Dermis blood vessel endothelial cell (primary cell): ENCODE data around the gene TMEM97. TPM values are rescaled to one million over a fixed set of nuclear protein-coding genes. Genes with fewer than 3 reads are reported as not detected.

Experiments
- DNase-seq: peaks from one replicate; pipeline ENCODE4 v3.0.0; 2010
- total RNA-seq: library from RNA; depleted of rRNA; stranded (reverse); fragments of >200 nt; gene quantifications from 2 replicates; pipeline ENCODE4 v1.2.3, GENCODE V29; 2014

Gene TMEM97
- total RNA-seq, 1 donor from 2014 or later, result 9.0 TPM

GRCh38 chr17:28317099-28317965 lies 1.7 kb upstream of the TMEM97 start:
- no peak for DNase-seq

DNA sequence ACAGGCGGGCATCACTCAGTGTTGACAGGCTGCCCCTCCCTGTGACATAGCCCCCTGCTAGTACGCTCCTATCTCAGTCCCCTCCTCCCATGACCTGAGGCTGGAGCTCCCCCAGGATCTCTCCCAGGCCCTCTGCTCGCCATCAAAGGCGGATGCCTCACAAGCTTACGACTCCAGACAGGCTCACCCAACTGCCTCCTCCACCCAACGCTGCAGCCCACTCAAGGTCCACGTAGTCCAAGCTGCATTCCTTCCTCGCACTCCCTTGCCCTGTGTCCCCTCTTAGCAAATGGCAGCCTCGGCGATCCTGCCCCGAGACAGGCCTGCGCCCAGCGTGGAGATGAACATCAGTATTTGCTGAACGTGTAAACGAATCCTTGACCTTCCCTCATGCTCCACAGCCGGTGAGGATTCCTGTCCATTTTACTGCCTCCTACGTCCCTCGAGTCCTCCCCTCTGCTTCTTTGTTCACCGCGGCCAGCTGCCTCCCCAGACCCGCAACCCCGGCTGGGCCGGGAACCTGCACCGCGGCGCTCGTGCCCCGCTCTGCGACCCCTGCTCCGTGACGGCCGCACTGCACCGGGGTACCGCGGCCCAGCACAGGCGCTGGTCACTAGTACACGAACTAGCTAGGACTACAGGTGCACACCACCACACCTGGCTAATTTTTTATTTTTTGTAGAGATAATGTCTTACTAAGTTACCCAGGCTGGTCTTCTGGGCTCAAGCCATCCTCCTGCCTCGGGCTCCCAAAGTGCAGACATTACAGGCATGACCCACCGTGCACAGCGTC lies 838 bp upstream of the TMEM97 start:
- no peak for DNase-seq

- no peak for DNase-seq
Observed at GRCh38 chr17:28319598-28319935, 567 bp downstream of the TMEM97 start.

- no peak for DNase-seq
Observed at GRCh38 chr17:28320215-28321061, 1.4 kb downstream of the TMEM97 start.

- DNase-seq, result no peak
Observed at GRCh38 chr17:28324267-28324745, 5.3 kb downstream of the TMEM97 start.

GRCh38 chr17:28324781-28325180 lies 5.8 kb downstream of the TMEM97 start:
- no peak for DNase-seq

DNA sequence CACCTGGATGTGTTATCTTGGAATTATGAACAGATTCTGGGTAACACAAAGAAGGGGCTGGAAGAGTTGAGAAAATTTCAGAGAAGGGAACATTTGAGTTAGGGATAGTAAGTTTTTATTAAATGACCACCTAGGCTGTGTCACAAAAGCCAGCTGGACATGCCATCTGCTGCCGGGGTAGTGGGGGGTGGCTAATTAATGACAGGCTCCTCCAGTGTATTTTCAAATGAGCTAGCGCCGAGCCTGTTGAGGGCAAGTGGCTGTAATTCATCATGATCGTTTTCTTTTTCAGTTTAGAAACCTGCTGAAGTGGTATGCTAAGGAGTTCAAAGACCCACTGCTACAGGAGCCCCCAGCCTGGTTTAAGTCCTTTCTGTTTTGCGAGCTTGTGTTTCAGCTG lies 6.2 kb downstream of the TMEM97 start:
- no peak for DNase-seq

DNA sequence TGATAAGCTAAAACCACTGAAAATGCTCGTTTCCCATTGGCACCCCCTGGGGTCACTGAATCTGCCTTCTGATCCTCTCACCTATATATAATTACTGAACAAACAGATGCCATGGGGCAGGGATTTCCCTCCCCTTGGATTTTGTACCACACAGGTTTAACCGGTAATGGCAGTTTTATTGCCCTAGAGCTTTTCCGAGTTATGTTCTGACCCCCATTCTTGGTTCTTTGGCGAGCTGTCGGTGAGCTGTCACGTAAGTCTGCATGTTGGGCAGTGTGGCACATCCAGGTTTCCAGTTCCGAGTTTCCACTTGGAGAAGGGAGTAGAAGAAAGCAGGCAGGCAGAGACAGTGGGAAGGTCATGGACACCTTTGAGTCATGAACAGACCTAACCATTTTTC lies 7.1 kb downstream of the TMEM97 start:
- no peak for DNase-seq

GRCh38 chr17:28327031-28327607 lies 8.1 kb downstream of the TMEM97 start:
- no peak for DNase-seq

GRCh38 chr17:28327709-28328108 lies 8.7 kb downstream of the TMEM97 start:
- no peak for DNase-seq

GRCh38 chr17:28328325-28328724 lies 9.3 kb downstream of the TMEM97 start:
- no peak for DNase-seq

DNA sequence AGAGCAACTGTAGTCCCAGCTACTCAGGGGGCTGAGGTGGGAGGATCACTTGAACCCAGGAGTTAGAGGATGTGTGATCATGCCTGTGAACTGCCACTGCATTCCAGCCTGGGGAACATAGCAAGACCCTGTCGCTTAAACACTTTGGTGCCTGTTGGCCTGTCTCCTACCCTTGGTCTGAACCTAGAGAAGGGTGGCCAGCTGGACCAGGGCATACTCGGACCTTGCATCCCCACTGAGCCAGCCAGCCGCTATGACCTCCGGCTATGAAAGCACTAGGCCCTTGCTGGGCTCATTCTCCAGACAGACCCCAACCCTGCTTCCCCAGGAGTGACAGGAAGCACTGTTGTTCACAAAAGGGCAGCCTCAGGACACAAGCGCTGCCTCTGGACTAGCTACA lies 11.7 kb downstream of the TMEM97 start:
- no peak for DNase-seq

- no peak for DNase-seq
Observed at GRCh38 chr17:28331891-28332420, 13.0 kb downstream of the TMEM97 start.

- no peak for DNase-seq
Observed at GRCh38 chr17:28333083-28333746, 14.2 kb downstream of the TMEM97 start.

- peak; percentile 56 for DNase-seq
Observed at GRCh38 chr17:28334171-28334570, 15.2 kb downstream of the TMEM97 start.

DNA sequence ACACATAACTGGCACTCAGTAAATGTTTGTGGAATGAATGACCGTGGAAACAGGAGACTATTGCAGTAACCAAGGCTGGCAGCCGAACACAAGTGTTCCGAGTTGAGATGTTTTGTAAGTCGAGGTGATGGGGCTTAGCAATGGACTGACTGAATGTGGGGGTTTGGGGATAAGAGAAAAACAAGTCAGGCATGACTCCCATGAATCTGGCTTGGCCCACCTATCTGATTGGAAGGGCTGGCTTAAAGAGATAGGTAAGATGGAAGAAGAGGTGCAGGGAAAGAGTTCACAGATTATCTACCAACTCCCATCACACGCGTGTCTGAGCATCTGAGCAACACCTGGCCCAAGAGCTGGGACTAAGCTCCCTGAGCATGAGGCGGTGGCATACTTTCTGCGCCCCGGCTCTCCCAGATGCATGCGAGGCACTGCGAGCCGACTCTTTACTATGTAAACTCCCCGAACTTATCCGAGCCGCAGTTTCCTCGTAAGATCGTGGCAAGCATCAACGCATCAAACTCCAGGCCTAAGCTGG lies 15.7 kb downstream of the TMEM97 start:
- DNase-seq, result no peak

DNA sequence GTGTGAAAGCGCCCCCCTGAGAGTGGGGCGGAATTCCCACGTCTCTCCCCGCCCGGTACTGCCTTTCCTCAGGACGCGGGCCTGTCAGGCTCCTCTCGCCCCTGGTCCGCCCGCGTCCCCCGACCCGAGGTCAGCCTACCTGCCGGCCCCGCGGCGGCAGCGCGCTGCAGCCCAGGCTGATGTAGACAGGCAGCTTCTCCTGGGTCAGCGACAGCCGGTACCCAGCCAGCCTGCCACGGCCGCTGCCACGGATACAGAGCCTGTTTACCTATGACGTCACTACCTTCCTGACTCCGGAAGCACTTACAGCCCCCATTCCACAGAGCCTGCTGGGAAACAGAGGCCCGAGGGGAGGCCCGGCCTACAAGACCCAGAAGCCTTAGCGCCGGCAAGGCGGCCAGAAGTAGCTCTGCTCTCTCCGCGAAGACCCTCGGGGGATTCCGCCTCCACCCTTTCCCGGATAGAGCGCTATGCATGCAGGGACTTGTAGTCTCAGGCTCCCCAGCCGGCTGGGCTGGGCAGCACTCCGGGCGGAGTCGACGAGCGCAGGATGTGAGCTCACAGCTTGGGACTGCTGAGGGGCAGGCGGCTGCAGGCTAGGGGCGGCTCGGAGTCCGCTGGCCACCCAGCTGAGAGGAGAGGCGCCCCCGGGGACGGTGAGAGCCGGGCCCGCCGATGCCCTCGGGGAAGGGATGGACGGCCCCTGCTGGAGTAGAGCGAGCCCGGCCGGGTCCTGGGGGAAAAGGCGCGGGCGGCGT lies 16.4 kb downstream of the TMEM97 start, which contains the start of the genes IFT20 and TNFAIP1:
Gene IFT20, minus strand, starts transcription at position 272 of the 758 bp plus-strand sequence. CDS start 3,487 bp downstream, outside the sequence.
Gene TNFAIP1, plus strand, starts transcription at position 561 of the 758 bp plus-strand sequence. CDS start 3,761 bp downstream, outside the sequence.
- DNase-seq, result peak; percentile 100

DNA sequence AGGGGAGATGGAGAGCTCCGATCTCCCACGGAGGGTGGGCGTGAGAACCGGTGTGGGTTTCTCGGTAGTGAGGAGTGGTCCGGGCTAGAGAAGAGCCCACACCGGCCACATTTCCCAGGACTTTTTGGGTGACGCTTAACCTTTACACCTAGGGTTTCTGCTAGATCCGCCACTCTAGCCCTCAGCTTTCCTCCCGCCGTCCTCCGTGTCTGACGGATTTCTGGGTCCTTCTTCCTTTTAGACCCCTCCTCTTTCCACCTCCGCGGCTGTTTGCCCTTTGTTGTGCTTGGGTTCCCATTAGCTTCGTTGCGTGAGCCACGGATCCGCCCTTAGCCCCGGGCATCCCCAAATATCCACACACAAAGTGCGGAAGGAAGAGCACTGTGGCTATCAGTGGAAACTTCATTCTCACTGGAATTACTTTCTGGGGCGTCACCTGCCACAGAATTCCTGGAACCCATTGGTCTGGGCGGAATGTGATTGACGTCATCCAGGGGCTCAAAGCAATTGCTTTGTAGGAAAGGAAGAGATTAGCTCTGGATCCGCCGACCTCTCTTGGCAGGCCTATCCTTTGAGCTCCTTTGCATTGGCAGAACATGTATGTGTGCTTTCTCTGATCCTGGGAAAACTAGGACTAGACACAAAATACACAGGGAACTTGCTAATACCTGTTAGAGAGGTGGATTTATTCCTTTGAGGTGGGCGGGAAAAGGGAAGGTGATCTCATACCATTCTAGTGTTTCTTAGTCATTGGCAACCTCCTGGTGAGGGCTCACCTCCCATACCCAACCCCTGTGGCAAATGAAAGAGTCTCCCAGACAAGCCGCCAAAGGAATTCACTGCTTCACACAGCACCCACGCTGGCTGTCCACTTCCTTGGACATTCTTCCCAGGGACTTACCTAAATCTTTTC lies 17.2 kb downstream of the TMEM97 start:
- peak; percentile 96 for DNase-seq
